GM19035 (cell line): Measurements from ENCODE around the gene TLCD3A.
A peak's percentile ranks its signal among the peaks of the same experiment; 100 is the strongest.
"Not testable (repeated sequence)": the region's sequence is repeated elsewhere in the genome, so short reads cannot be mapped to it uniquely, and the experiment has no call there.

Experiments
- ATAC-seq: cut with Tn5 transposase; IDR thresholded peaks from one replicate; pipeline ENCODE4 v1.9.1; 2021; ENCODE audit not compliant: unreplicated experiment

Gene TLCD3A

DNA sequence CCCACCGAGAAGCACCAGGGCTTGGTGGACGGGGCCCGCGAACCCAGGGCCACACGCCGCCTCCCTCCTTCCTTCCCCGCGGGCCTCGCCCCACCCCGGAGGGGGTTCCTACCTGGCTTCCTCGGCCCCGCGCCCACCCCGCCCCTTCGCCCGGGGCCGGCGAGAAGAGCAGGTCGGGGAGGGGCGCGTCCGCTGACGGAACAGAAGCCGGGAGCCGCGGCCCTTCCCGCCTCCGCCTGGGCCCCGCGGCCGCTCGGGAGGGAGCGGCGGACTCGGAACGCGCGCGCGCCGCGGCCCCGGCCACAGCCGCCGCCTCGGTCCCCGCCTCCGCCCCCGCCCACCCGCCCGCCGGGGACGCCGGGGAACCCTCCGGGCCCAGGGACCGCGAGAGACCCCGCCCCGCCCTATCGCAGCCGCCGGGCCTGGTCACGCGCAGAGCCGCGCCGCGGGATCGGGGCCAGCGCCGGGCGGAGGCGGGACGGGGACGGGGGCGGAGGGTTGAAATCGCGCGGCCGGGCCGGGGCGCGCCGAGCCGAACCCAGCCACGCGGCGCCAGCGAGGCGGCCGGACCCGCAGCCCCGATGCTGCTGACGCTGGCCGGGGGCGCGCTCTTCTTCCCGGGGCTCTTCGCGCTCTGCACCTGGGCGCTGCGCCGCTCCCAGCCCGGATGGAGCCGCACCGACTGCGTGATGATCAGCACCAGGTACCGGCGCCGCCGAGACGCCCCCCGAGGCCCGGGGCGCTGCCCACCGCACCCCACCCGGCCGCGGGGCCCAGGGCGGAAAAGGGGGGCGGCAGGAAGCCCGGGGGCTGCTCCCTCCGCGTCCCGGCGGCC, at the start of gene TLCD3A:
Gene TLCD3A (plus strand): TSS at position 530 of the 835 bp plus-strand sequence. CDS start 52 bp downstream, at position 582.
- peak; percentile 62 for ATAC-seq

- ATAC-seq, result no peak
These were observed 49.4 kb upstream of the TLCD3A start for GRCh38 chr17:683040-683439.

- no peak for ATAC-seq
These were observed 48.7 kb upstream of the TLCD3A start for GRCh38 chr17:683499-684254.

DNA sequence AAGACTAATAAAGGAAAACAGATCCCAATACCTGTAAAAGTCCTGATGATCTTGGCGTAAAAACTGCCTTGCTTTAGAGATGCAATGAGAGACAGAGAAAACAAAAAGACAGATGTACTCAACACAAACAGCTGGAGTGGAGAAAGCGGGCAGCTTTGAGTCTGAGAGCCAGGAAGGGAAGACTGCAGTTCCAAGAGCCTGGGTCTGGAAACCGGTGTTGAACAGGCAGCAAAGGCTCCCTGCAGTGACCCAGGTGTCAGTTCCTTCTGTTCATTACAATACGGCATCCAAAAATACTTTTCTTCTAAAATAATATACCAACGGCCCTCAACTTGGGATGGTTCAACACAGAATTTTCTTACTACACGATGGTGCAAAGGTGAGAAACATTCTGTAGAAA, 47.4 kb upstream of the TLCD3A start:
- ATAC-seq, result no peak

DNA sequence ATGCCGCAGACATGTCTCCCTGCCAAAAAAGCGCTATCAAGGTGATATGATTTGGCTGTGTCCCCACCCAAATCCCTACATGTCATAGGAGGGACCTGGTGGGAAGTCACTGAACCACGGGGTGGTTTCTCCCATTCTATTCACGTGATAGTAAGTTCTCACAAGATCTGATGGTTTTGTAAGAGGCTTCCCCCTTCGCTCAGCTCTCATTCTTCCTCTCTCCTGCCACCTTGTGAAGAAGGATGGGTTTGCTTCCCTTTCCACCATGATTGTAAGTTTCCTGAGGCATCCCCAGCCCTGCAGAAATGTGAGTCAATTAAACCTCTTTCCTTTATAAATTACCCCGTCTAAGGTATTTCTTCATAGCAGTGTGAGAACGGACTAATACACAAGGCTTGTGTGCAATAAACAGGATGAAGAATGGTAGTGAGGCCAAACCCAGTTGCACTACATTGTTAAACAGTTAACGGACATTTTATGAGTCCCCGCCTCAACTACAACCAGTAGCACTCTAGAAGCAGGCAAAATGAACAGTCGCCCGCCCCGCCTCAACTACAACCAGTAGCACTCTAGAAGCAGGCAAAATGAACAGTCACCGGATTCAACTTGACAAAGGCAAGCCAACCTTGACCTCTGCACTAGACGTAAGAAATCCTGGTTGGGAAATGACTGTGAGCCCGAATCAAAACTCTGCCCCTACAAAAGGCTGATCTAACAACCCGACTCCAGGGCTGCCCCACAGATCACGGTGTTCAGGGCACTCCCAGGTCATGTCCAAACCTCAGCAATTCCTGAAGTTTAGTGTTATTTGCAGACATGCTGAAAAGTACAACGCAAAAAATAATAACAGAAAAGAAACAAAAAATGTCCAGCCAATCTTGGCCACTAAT, 44.1 kb upstream of the TLCD3A start:
- no peak for ATAC-seq

DNA sequence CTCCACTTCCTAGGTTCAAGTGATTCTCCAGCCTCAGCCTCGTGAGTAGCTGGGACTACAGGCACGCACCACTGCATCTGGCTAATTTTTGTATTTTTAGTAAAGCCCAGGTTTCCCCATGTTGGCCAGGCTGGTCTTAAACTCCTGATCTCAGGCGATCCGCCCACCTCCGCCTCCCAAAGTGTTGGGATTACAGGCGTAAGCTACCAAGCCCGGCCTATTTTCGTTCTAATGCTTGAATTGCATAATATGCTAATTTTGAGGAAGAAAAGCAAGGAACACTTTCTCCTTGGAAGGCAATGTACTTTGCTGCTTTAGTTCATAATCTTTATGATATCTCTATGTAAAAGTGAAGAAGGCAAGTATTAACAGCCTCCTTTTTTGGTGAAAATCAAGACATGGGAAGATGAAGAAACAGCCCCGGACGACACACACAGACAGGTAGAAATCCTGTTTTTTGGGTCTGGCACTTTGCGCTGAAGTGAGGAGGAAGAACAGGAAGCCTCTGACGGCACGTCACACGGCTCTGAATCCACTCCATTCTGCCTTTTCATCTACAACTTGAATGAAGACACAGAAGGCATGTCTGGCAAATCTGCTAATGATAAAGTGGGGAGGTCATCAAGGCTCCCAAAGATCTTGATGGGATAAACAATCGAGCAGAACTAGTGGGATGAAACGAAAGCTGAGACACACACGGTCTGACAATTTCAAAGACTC, 42.7 kb upstream of the TLCD3A start:
- no peak for ATAC-seq

GRCh38 chr17:690361-690760, 42.0 kb upstream of the TLCD3A start:
- ATAC-seq, result no peak

GRCh38 chr17:691423-691822, 41.0 kb upstream of the TLCD3A start:
- no peak for ATAC-seq

- ATAC-seq, result no peak
These were observed 40.3 kb upstream of the TLCD3A start for GRCh38 chr17:692116-692515.

- ATAC-seq, result no peak
These were observed 38.4 kb upstream of the TLCD3A start for GRCh38 chr17:693791-694638.

- ATAC-seq, result no peak
These were observed 36.0 kb upstream of the TLCD3A start for GRCh38 chr17:696369-696768.

DNA sequence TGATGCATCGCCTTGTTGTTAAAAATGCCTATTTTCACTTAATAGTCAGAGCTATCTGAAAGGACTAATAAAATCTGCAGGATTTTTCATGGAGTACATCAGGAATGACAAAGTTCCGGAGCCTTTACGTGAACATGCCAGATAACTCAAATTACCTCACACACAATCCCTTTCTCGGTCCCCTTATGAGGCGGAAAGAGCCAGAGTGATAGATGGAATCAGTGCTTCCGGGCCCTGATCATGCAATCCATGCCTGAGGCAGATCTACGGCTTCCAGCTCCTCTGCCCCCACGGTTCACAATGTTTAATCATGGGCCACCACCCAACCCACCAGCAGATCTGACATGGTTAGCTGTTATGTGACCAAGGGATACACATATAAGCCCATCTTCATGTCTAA, 34.7 kb upstream of the TLCD3A start:
- ATAC-seq, result no peak

- ATAC-seq, result not testable (repeated sequence)
These were observed 34.3 kb upstream of the TLCD3A start for GRCh38 chr17:698096-698495.

- no peak for ATAC-seq
These were observed 33.1 kb upstream of the TLCD3A start for GRCh38 chr17:699345-699744.

GRCh38 chr17:700504-701094, 31.8 kb upstream of the TLCD3A start:
- no peak for ATAC-seq

DNA sequence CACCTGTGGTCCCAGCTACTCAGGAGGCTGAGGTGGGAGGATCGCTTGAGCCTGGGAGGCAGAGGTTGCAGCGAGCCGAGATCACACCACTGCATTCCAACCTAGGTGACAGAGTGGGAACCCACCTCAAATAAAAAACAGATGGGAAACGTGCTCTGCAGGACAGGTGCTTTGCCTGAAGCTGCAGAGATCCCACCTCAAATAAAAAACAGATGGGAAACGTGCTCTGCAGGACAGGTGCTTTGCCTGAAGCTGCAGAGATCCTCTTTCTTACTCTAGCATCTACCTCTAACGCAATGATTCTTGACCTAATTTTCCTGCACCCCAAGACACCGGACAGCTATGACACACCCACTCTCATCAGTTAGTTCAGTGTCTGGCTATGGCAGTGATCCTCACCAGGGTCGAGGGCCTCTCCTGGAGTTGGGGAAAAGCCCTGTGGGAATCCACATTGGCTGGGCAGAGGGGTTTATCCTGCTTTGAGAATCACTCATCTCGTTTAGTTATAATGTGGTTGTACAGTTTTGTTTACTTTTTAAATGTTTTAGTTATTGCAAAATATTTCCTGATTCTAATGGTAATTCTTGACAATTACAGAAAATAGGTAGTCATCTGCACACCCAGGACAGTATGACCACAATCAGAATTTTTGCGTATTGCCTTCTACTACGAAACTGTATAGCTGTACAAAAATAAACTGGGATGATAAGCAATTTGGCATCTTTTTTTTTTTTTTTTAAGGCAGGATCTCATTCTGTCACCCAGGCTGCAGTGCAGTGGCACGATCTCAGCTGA, 29.1 kb upstream of the TLCD3A start:
- ATAC-seq, result no peak

DNA sequence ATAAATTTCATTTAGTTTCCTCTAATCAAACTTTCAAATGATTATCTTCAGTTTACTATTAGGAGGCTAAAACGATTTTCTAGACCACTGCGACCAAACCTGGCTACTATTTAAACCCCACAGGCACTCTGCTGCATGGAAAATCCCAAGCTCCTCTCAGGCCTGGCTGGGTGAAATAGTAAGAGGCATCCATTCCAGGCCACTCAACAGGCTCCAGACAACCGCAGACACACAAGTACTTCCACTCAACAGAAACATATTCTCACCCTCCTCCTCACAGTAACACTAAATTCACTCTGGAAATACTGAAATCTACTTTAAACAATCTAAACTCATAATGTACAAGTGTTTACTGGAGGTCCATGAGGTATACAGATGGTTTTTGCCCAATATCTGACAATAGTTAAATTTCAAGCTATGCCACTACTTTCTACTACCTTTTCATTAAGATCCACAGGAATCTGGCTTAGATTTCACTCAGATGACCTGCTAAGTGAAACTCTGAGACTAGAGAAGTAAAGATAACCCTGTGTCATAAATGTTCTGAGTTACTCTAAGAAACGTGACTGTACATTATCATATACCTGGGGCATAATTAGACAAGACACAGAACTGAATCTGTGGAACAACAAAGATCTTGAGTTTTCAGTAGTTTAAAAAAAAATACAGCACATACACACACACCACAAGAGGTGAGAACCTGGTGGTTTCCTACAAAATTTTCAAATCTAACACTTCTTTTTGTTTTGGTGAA, 28.1 kb upstream of the TLCD3A start:
- no peak for ATAC-seq

DNA sequence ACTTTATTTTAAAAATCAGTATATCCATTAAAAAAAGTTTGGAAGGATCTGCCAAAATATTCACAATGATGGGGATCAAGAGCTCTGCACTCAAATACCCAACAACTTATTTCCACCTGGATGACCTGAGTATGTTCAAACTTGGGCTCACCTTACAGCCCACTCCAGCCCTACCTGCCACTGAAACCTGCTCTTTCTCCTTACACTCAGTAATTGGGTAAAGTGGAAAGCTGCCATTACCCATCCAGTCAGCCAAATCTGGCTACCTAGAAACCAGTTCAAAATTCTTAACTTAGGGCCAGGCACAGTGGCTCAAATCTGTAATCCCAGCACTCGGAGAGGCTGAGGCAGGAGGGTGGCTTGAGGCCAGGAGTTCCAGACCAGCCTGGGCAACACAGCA, 27.4 kb upstream of the TLCD3A start:
- no peak for ATAC-seq
